ENCODE results near the gene ADK.

GRCh38 chr10:74282151-74282847 is 131.3 kb downstream of the ADK start:
- no peak for TF ChIP-seq CTCF (conservative IDR thresholded peaks at IDR 0.05; ENCODE audit: low read depth in 2 of 2)
- no peak for TF ChIP-seq JUNB (IDR thresholded peaks at IDR 0.05; ENCODE audit: unreplicated experiment)
